Right lobe of liver (tissue), 6 donors: ENCODE results near the gene FAM217A. TPM values are rescaled to one million over a fixed set of nuclear protein-coding genes. Genes with fewer than 3 reads are reported as not detected.

Experiments
- ATAC-seq, 4 donors: fragments of 200-7000 bp; cut with Tn5 transposase; one replicate each; pipeline ENCODE4 v1.9.1; 2020; ENCODE audit warnings: mild to moderate bottlenecking in 4 of 4, moderate library complexity in 4 of 4
- DNase-seq, 3 donors: peaks; one replicate each; pipeline ENCODE4 v3.0.0-alpha.2; 2020
- H3K27ac ChIP-seq, 3 donors: fragments of 200-600 bp; one replicate each; pipeline ENCODE4 v1.8.0; 2022
- H3K27me3 ChIP-seq, 2 donors: fragments of 200-600 bp; one replicate each; pipeline ENCODE4 v1.8.0; 2022
- H3K36me3 ChIP-seq, 4 donors: fragments of 200-600 bp; sonication (generic) in 1 of 4; one replicate each; pipeline versions ENCODE4 v1.5.1 to v1.8.0; 2017 to 2022; ENCODE audit warnings: control low read depth in 1 of 4
- H3K4me1 ChIP-seq, 4 donors: fragments of 200-600 bp; sonication (generic) in 1 of 4; one replicate each; pipeline versions ENCODE4 v1.5.1 to v1.8.0; 2017 to 2022; ENCODE audit warnings: control low read depth in 1 of 4
- H3K4me3 ChIP-seq, 3 donors: fragments of 200-600 bp; one replicate each; pipeline ENCODE4 v1.8.0; 2022
- H3K9me3 ChIP-seq, 4 donors: fragments of 200-600 bp; sonication (generic) in 1 of 4; one replicate each; pipeline versions ENCODE4 v1.5.1 to v1.8.0; 2017 to 2022; ENCODE audit warnings: control low read depth in 1 of 4
- POLR2A ChIP-seq: fragments of 450-650 bp; IDR thresholded peaks from one replicate; pipeline ENCODE4 v1.6.1; 2017; ENCODE audit warnings: antibody characterized with exemption, mild to moderate bottlenecking
- WGBS: methylation state at CpG from one replicate; pipeline ENCODE4 v1.1.6; 2018; ENCODE audit warnings: low coverage, low lambda C conversion rate; ENCODE audit not compliant: insufficient coverage; ENCODE audit errors: missing lambda C conversion rate; 5-methylcytosine and 5-hydroxymethylcytosine counted together
- intact Hi-C, 2 donors: fragments of 100-400 bp; cut with DNase I; formaldehyde crosslinking; loops; one replicate each; pipeline versions ENCODE4 v1.11.2 to v1.14.1; 2022
- total RNA-seq, 6 experiments: library from RNA; depleted of rRNA in 2 of 6; stranded (reverse); fragments of >200 nt in 2 of 6; fragmentation: NEBNext Ultra II Directional in 3 of 6; extraction: Animal tissue kit (Norgen Biotek cat#: 25700) in 3 of 6; gene quantifications; one replicate each; pipeline versions ENCODE4 v1.1.0 to v1.2.4, GENCODE V29; 2016 to 2023
- TF ChIP-seq, protein P1 (sequence below), 4 donors: fragments of 200-600 bp in 3 of 4; fragments of 450-650 bp in 1 of 4; IDR thresholded peaks; one replicate each; pipeline versions ENCODE4 v1.5.1 to v1.8.0; 2016 to 2022; ENCODE audit warnings: antibody characterized with exemption in 4 of 4, mild to moderate bottlenecking in 2 of 4
- donor health status: DM: no; HTN: yes; CAD: no.
- donor health status: DM: no; HTN: no; CAD: no.
- donor health status: DM: no; HTN: no; CAD: no.
- donor health status: DM: no; HTN: yes; CAD: no.
- donor health status: DM: no; HTN: yes; CAD: no.

FAM217A gene
- total RNA-seq, 6 experiments from 2014 or later, result not detected

- H3K27me3 ChIP-seq, result no peaks in the 10 kb centered on the region
- TF ChIP-seq, protein P1, sequence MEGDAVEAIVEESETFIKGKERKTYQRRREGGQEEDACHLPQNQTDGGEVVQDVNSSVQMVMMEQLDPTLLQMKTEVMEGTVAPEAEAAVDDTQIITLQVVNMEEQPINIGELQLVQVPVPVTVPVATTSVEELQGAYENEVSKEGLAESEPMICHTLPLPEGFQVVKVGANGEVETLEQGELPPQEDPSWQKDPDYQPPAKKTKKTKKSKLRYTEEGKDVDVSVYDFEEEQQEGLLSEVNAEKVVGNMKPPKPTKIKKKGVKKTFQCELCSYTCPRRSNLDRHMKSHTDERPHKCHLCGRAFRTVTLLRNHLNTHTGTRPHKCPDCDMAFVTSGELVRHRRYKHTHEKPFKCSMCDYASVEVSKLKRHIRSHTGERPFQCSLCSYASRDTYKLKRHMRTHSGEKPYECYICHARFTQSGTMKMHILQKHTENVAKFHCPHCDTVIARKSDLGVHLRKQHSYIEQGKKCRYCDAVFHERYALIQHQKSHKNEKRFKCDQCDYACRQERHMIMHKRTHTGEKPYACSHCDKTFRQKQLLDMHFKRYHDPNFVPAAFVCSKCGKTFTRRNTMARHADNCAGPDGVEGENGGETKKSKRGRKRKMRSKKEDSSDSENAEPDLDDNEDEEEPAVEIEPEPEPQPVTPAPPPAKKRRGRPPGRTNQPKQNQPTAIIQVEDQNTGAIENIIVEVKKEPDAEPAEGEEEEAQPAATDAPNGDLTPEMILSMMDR (IDR thresholded peaks at IDR 0.05), result no peak
- TF ChIP-seq POLR2A, result no peak
- H3K36me3 ChIP-seq, result peaks cover 0 to 91% (median 43%) of the 10 kb centered on the region in 4 donors
- H3K9me3 ChIP-seq, result no peaks in the 10 kb centered on the region
- intact Hi-C loops, result no loop called here
- H3K4me3 ChIP-seq, result no peak overlapping the region
- no peaks in the 10 kb centered on the region for H3K4me1 ChIP-seq
- no peak overlapping the region for H3K27ac ChIP-seq
- DNase-seq, result no peak
- ATAC-seq, result no peak
These were observed 37.5 kb downstream of the FAM217A start for GRCh38 chr6:4041480-4041879.

DNA sequence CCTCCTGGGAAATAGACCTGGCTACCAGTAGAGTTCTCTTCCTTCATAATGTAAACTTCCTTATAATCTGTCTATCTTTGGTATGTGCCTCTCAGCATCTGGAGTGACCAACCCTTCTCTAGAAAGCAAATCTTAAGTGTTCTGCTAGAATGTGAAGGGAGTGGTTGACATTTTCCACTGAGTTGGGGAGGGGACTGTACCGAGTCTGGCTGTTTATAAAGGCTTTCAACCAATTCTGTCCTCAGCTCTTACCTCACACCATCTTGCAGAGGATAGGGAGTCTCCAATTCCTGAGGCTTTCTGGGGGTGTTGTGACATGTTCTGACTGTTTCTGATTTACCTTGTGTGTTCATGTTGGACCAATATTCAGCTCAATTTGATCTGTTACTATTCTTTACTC is 39.6 kb downstream of the FAM217A start:
- ATAC-seq, result no peak
- Histone ChIP-seq H3K27me3 (no peaks in the 10 kb centered on the region), H3K9me3 (no peaks in the 10 kb centered on the region), H3K4me1 (no peaks in the 10 kb centered on the region), H3K27ac (no peak overlapping the region), H3K36me3 (peaks cover 0 to 72% (median 43%) of the 10 kb centered on the region in 4 donors), H3K4me3 (no peak overlapping the region)
- TF ChIP-seq, protein P1 (IDR thresholded peaks at IDR 0.05), result no peak
- TF ChIP-seq POLR2A, result no peak
- 86% methylated on average over 1 of the region's 1 CpG for WGBS
- no peak for DNase-seq
- intact Hi-C loops, result no loop called here

DNA sequence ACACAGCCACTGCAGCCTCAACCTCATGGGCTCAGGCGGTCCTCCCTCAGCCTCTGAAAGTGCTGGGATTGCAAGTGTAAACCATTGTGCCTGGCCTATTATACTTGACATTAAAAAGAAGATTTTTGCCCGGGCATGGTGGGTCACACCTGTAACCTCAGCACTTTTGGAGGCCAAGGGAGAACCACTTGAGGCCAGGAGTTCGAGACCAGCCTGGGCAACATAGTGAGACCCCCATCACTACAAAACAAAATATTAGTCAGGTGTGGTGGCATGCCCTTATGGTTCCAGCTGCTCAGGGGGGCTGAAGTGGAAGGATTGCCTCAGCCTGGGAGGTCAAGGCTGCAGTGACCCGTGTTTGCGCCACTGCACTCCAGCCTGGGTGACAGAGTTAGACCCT is 42.4 kb downstream of the FAM217A start:
- H3K27ac ChIP-seq, result no peak overlapping the region
- no peak for DNase-seq
- H3K36me3 ChIP-seq, result peaks cover 0 to 58% (median 36%) of the 10 kb centered on the region in 4 donors
- intact Hi-C loops, result no loop called here
- no peak for ATAC-seq
- no peaks in the 10 kb centered on the region for H3K9me3 ChIP-seq
- peaks cover 0 to 6% (median 0%) of the 10 kb centered on the region in 4 donors for H3K4me1 ChIP-seq
- no peak for TF ChIP-seq POLR2A
- TF ChIP-seq, protein P1 (IDR thresholded peaks at IDR 0.05), result no peak
- H3K4me3 ChIP-seq, result no peak overlapping the region
- no peaks in the 10 kb centered on the region for H3K27me3 ChIP-seq
- 69% methylated on average over 4 of the region's 5 CpGs for WGBS

GRCh38 chr6:4032475-4032874 is 46.5 kb downstream of the FAM217A start:
- no peak for DNase-seq
- H3K36me3 ChIP-seq, result peaks cover 0 to 19% (median 11%) of the 10 kb centered on the region in 4 donors
- H3K27ac ChIP-seq, result no peak overlapping the region
- no peak for ATAC-seq
- TF ChIP-seq, protein P1 (IDR thresholded peaks at IDR 0.05), result no peak
- no peak for TF ChIP-seq POLR2A
- H3K27me3 ChIP-seq, result no peaks in the 10 kb centered on the region
- intact Hi-C loops, result no loop called here
- H3K9me3 ChIP-seq, result no peaks in the 10 kb centered on the region
- WGBS, result 79% methylated on average over 9 of the region's 9 CpGs
- no peak overlapping the region for H3K4me3 ChIP-seq
- H3K4me1 ChIP-seq, result peaks cover 0 to 6% (median 0%) of the 10 kb centered on the region in 4 donors

DNA sequence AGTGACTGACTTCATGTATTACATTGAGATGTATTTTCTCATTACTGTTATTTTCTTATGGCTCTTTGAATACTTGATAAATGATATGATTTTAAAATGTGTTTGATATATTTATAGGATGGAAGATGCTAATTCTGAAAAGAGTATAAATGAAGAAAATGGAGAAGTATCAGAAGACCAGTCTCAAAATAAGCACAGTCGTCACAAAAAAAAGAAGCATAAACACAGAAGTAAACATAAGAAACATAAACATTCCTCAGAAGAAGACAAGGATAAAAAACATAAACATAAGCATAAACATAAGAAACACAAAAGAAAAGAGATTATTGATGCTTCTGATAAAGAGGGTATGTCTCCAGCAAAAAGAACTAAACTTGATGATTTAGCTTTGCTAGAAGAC is 47.5 kb downstream of the FAM217A start:
- no peak for TF ChIP-seq POLR2A
- TF ChIP-seq, protein P1 (IDR thresholded peaks at IDR 0.05), result no peak
- no peak overlapping the region for H3K4me3 ChIP-seq
- peaks cover 0 to 16% (median 10%) of the 10 kb centered on the region in 4 donors for H3K36me3 ChIP-seq
- H3K27me3 ChIP-seq, result no peaks in the 10 kb centered on the region
- no peaks in the 10 kb centered on the region for H3K9me3 ChIP-seq
- peaks cover 0 to 6% (median 0%) of the 10 kb centered on the region in 4 donors for H3K4me1 ChIP-seq
- DNase-seq (no peak), ATAC-seq (no peak)
- intact Hi-C loops, result no loop called here
- WGBS, result 74% methylated on average over 1 of the region's 1 CpG
- no peak overlapping the region for H3K27ac ChIP-seq
